ENCODE measurements around the gene SEC31B.

The SEC31B gene

GRCh38 chr10:100482834-100483185 lies 36.9 kb downstream of the SEC31B start:
- TF ChIP-seq CTCF (IDR thresholded peaks at IDR 0.05; ENCODE audit: low read depth, low read length) = no peak
- DNase-seq (ENCODE audit: extremely low read depth, low read depth) = no peak

GRCh38 chr10:100482181-100482833 lies 37.4 kb downstream of the SEC31B start:
- peak; percentile 48 for DNase-seq (ENCODE audit: extremely low read depth, low read depth)
- TF ChIP-seq CTCF (IDR thresholded peaks at IDR 0.05; ENCODE audit: low read depth, low read length) = peak; percentile 86

DNA sequence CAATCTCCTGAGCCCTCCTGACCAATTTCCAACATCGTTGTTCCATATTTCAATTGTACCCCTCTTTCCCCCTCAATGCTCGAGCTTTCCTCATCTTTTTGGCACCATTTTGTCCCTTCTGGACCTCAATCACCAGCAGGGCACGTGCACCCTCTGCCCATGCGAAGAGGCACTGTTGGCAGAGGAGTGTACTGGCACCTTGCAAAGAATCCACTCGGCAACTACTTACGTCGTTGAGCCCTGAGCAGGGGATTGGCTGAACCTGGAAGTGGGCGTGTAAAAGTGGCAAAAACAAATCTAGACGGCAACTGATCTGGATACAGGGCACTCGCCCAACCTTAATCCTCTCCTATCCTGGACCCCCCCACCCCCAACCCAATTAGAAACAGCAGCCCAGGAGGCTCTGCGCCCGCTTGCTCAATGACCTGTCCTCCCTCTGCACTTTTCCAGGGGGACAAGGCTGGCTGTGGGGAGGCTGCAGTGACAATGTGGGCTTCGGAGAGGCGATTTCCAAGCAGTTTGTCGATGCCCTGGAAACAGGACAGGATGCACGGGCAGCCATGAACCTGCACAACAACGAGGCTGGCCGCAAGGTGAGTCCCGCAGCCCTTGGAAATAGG lies 38.1 kb downstream of the SEC31B start:
- peak; percentile 56 for DNase-seq (ENCODE audit: extremely low read depth, low read depth)

DNA sequence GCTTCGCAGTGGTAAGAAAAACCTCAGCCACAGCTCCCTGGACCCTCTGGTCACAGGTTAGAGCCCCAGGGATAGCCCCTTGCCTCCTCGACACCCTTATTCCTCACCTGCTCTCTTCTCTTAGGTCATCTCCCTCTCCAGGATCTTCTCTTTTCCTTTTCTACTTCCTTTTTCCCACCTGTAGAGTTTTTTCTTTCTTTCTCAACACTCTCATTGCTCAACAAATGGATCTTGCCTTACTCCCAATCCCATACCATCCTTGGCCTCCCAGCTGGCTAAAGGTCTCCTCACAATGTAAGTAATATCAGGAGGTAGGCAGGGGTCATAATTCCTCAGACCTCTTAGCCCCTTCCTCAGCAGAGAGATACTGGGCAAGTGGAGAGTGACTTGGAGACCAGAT lies 39.7 kb downstream of the SEC31B start:
- no peak for DNase-seq (ENCODE audit: extremely low read depth, low read depth)
- TF ChIP-seq CTCF (IDR thresholded peaks at IDR 0.05; ENCODE audit: low read depth, low read length) = no peak

More for the DNA sequence above, 38.1 kb downstream of the SEC31B start:
- TF ChIP-seq CTCF (IDR thresholded peaks at IDR 0.05; ENCODE audit: low read depth, low read length) = no peak; the same call in 1 of the 2 replicates

DNA sequence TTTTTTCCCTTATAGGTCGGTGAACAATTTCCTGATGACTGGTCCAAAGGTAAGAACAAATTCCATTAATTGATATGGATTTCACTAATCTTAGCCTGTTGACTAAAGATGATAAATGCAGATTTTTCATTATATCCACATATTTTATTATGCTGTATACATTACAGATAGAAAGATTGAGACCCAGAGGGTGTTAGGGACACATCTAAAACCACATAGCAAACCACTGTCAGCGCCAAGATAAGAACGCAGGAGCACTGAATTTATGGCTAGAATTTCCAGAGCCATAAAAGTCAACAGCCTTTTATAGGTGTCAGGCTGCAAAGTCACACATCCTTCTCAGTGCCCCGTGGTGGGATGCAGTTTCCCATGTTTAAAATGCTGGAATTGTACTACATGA lies 40.6 kb downstream of the SEC31B start:
- no peak for DNase-seq (ENCODE audit: extremely low read depth, low read depth)
- no peak for TF ChIP-seq CTCF (IDR thresholded peaks at IDR 0.05; ENCODE audit: low read depth, low read length)

DNA sequence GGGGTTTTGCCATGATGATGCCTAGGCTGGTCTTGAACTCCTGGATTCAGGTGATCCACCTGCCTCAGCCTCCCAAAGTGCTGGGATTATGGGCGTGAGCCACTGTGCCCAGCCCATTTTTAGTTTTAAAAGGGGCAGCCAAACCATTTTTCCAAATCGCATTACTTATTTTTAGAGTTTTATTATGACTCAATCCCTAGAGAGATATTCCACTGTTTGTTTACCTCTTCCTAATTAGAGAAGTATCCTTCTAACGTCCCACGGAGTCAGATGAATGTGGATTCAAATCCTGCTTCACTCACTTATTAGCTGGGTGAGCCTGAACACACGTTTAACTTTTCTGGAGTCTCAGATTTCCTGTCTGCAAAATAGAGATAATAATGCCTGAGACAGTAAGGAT lies 41.7 kb downstream of the SEC31B start:
- no peak for TF ChIP-seq CTCF (IDR thresholded peaks at IDR 0.05; ENCODE audit: low read depth, low read length)
- DNase-seq (ENCODE audit: extremely low read depth, low read depth) = no peak

DNA sequence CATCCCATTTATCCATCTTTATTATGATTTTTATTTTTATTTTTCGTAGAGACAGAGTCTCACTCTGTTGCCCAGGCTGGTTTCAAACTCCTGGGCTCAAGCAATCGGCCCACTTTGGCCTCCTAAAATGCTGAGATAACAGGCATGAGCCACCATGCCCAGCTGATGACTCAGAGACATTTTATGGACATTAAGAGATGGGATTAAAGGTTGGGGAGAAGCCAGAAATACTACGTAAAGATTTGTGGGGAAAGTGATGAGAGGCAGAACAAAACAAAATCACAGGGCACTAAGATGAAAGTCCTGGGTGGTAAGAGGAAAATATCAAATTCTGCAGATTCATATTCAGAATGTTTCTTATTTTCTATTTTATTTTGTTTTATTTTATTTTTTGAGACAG lies 49.3 kb downstream of the SEC31B start:
- no peak for DNase-seq (ENCODE audit: extremely low read depth, low read depth)
- no peak for TF ChIP-seq CTCF (IDR thresholded peaks at IDR 0.05; ENCODE audit: low read depth, low read length)

Data from AG09319 (cell line).